NCI-H1417 treated with DMSO at 0.1 percent for 48 hours (cell line): ENCODE results near the gene TP53AIP1.
A peak's percentile ranks its signal among the peaks of the same experiment; 100 is the strongest.

Experiments
- DNase-seq: peaks from one replicate; lab custom pipeline; 2025; lab: John Stamatoyannopoulos, UW

Gene TP53AIP1

GRCh38 chr11:128942817-128943427, at the start of gene TP53AIP1:
TP53AIP1 (minus strand) TSS chr11:128942871; CDS start chr11:128937818, 5,053 bp downstream.
- DNase-seq = no peak

- no peak for DNase-seq
Measured at GRCh38 chr11:128988242-128988970, 45.7 kb upstream of the TP53AIP1 start.

GRCh38 chr11:128985880-128986279, 43.2 kb upstream of the TP53AIP1 start:
- DNase-seq = no peak

GRCh38 chr11:128983023-128983422, 40.4 kb upstream of the TP53AIP1 start:
- DNase-seq = no peak

GRCh38 chr11:128981254-128981653, 38.6 kb upstream of the TP53AIP1 start:
- no peak for DNase-seq

- DNase-seq = no peak
Measured at GRCh38 chr11:128970598-128971190, 28.0 kb upstream of the TP53AIP1 start.

GRCh38 chr11:128968916-128969315, 26.2 kb upstream of the TP53AIP1 start:
- no peak for DNase-seq

- no peak for DNase-seq
Measured at GRCh38 chr11:128967578-128967977, 24.9 kb upstream of the TP53AIP1 start.

- DNase-seq = no peak
Measured at GRCh38 chr11:128965485-128965884, 22.8 kb upstream of the TP53AIP1 start.

GRCh38 chr11:128964463-128964930, 21.8 kb upstream of the TP53AIP1 start:
- no peak for DNase-seq

GRCh38 chr11:128963744-128964325, 21.2 kb upstream of the TP53AIP1 start:
- no peak for DNase-seq

GRCh38 chr11:128962896-128963295, 20.2 kb upstream of the TP53AIP1 start:
- DNase-seq = no peak

GRCh38 chr11:128961645-128962044, 19.0 kb upstream of the TP53AIP1 start:
- no peak for DNase-seq

- DNase-seq = no peak
Measured at GRCh38 chr11:128957202-128957482, 14.5 kb upstream of the TP53AIP1 start.

GRCh38 chr11:128956401-128957201, 13.9 kb upstream of the TP53AIP1 start:
- peak; percentile 34 for DNase-seq

GRCh38 chr11:128955636-128956035, 13.0 kb upstream of the TP53AIP1 start:
- no peak for DNase-seq

- DNase-seq = no peak
Measured at GRCh38 chr11:128953151-128953550, 10.5 kb upstream of the TP53AIP1 start.

- no peak for DNase-seq
Measured at GRCh38 chr11:128949791-128950454, 7.3 kb upstream of the TP53AIP1 start.

- no peak for DNase-seq
Measured at GRCh38 chr11:128948583-128948982, 5.9 kb upstream of the TP53AIP1 start.

- no peak for DNase-seq
Measured at GRCh38 chr11:128947773-128948172, 5.1 kb upstream of the TP53AIP1 start.

- no peak for DNase-seq
Measured at GRCh38 chr11:128946648-128947047, 4.0 kb upstream of the TP53AIP1 start.
